CD14-positive monocyte (primary cell): ENCODE results near the gene CD22. TPM values are rescaled to one million over a fixed set of nuclear protein-coding genes. Genes with fewer than 3 reads are reported as not detected.

Experiments
- DNase-seq, 3 donors: peaks; one replicate each; pipeline ENCODE4 v3.0.0-alpha.2; 2011 to 2022
- H2AFZ ChIP-seq: 2 replicates; pipeline ENCODE4 v1.6.0; 2012; ENCODE audit warnings: mild to moderate bottlenecking, low read depth, low read length, inconsistent platforms; ENCODE audit not compliant: insufficient read depth, poor library complexity, severe bottlenecking
- H3K27ac ChIP-seq, 2 donors: 1 replicate in 1 of 2; 2 replicates in 1 of 2; pipeline ENCODE4 v1.5.1; 2012 to 2013; ENCODE audit warnings: low read length in 2 of 2, control low read depth in 1 of 2, inconsistent platforms in 1 of 2, low read depth in 1 of 2, mild to moderate bottlenecking in 1 of 2
- H3K27me3 ChIP-seq, 2 donors: one replicate each; pipeline versions ENCODE4 v1.6.0 to v1.6.1; 2011 to 2013; ENCODE audit warnings: low read length in 2 of 2; ENCODE audit not compliant: control insufficient read depth in 2 of 2, insufficient read depth in 2 of 2
- H3K36me3 ChIP-seq, 2 donors: replicated peaks in 1 of 2; 1 replicate in 1 of 2; 2 replicates in 1 of 2; pipeline versions ENCODE4 v1.5.1 to v1.6.1; 2012 to 2013; ENCODE audit warnings: low read length in 2 of 2, control low read depth in 1 of 2, inconsistent platforms in 1 of 2, mild to moderate bottlenecking in 1 of 2; ENCODE audit not compliant: insufficient read depth in 2 of 2, control insufficient read depth in 1 of 2
- H3K4me1 ChIP-seq, 2 donors: 1 replicate in 1 of 2; 2 replicates in 1 of 2; pipeline versions ENCODE4 v1.5.1 to v1.6.1; 2012 to 2013; ENCODE audit warnings: low read length in 2 of 2, control low read depth in 1 of 2, inconsistent platforms in 1 of 2, mild to moderate bottlenecking in 1 of 2, moderate library complexity in 1 of 2; ENCODE audit not compliant: insufficient read depth in 2 of 2, control insufficient read depth in 1 of 2
- H3K4me2 ChIP-seq: replicated peaks from 2 replicates; pipeline ENCODE3; 2012; ENCODE audit warnings: low read length, moderate library complexity, mild to moderate bottlenecking; ENCODE audit not compliant: poor library complexity, severe bottlenecking; ENCODE audit errors: extremely low read depth
- H3K4me3 ChIP-seq, 3 experiments: fragments of 200-600 bp in 1 of 3; sonication (generic) in 1 of 3; replicated peaks in 1 of 3; 1 replicate in 2 of 3; 2 replicates in 1 of 3; pipeline ENCODE4 v1.5.1; 2011 to 2013; ENCODE audit warnings: low read length in 3 of 3, mild to moderate bottlenecking in 3 of 3, control low read depth in 2 of 3, low read depth in 2 of 3, inconsistent platforms in 1 of 3, moderate library complexity in 1 of 3
- H3K79me2 ChIP-seq: 2 replicates; pipeline ENCODE4 v1.6.0; 2012; ENCODE audit warnings: mild to moderate bottlenecking, control low read depth, inconsistent platforms, low read length, moderate library complexity; ENCODE audit not compliant: insufficient read depth
- H3K9ac ChIP-seq: 2 replicates; pipeline ENCODE4 v1.6.0; 2017; ENCODE audit warnings: low read length, mild to moderate bottlenecking; ENCODE audit not compliant: insufficient read depth, poor library complexity, severe bottlenecking
- H3K9me3 ChIP-seq, 2 donors: replicated peaks in 1 of 2; 1 replicate in 1 of 2; 2 replicates in 1 of 2; pipeline versions ENCODE4 v1.5.1 to v1.6.1; 2012 to 2013; ENCODE audit warnings: low read length in 2 of 2, control low read depth in 1 of 2; ENCODE audit not compliant: control insufficient read depth in 1 of 2, insufficient read depth in 1 of 2
- H4K20me1 ChIP-seq: 2 replicates; pipeline ENCODE4 v1.6.0; 2012; ENCODE audit warnings: mild to moderate bottlenecking, low read length, control low read depth, moderate library complexity; ENCODE audit not compliant: insufficient read depth
- H3K27ac Mint-ChIP-seq, 7 donors: one replicate each; pipeline ENCODE4 v1.8.0; 2020; ENCODE audit warnings: mild to moderate bottlenecking in 7 of 7, mixed read lengths in 7 of 7, moderate library complexity in 6 of 7, inconsistent platforms in 2 of 7
- H3K27me3 Mint-ChIP-seq, 3 donors: one replicate each; pipeline ENCODE4 v1.8.0; 2021 to 2022; ENCODE audit warnings: low read depth in 3 of 3, mild to moderate bottlenecking in 3 of 3, mixed read lengths in 3 of 3, moderate library complexity in 3 of 3, inconsistent platforms in 1 of 3
- H3K36me3 Mint-ChIP-seq, 2 donors: one replicate each; pipeline ENCODE4 v1.8.0; 2020; ENCODE audit warnings: mixed read lengths in 2 of 2, inconsistent platforms in 1 of 2, mild to moderate bottlenecking in 1 of 2
- H3K4me1 Mint-ChIP-seq: one replicate; pipeline ENCODE4 v1.8.0; 2020; ENCODE audit warnings: mild to moderate bottlenecking, mixed read lengths
- H3K4me3 Mint-ChIP-seq, 2 donors: one replicate each; pipeline ENCODE4 v1.8.0; 2020; ENCODE audit warnings: mild to moderate bottlenecking in 2 of 2, mixed read lengths in 2 of 2, moderate library complexity in 1 of 2
- H3K9me3 Mint-ChIP-seq, 7 donors: one replicate each; pipeline ENCODE4 v1.8.0; 2020 to 2022; ENCODE audit warnings: mixed read lengths in 7 of 7, mild to moderate bottlenecking in 6 of 7, moderate library complexity in 6 of 7, inconsistent platforms in 2 of 7
- CTCF ChIP-seq: fragments of 200-600 bp; IDR thresholded peaks from one replicate; pipeline ENCODE4 v1.8.0; 2022; ENCODE audit warnings: antibody characterized with exemption, mild to moderate bottlenecking
- whole genome bisulfite sequencing: methylation state at CpG from one replicate; pipeline ENCODE4 v1.1.5; 2013; ENCODE audit warnings: missing lambda C conversion rate; ENCODE audit not compliant: insufficient coverage; 5-methylcytosine and 5-hydroxymethylcytosine counted together
- intact Hi-C, 2 donors: fragments of 100-400 bp; cut with micrococcal nuclease; formaldehyde crosslinking; loops; one replicate each; pipeline versions ENCODE4 v1.15.0 to v1.15.1; 2023
- polyA plus RNA-seq, 3 donors: library from polyadenylated mRNA; depleted of rRNA in 1 of 3; unstranded in 2 of 3; stranded (reverse) in 1 of 3; fragments of 300-500 nt in 2 of 3; fragments of >200 nt in 1 of 3; fragmentation: Illumina TruSeq in 2 of 3; gene quantifications; 1 replicate in 2 of 3; 2 replicates in 1 of 3; pipeline ENCODE4 v1.2.3, GENCODE V29; 2012 to 2021

The CD22 gene
- polyA plus RNA-seq, 3 donors, result 0.24 to 4.8 (median 0.88) TPM

- H3K36me3 Mint-ChIP-seq, result peaks cover 0 to 6% of the 10 kb centered on the region in 2 donors
- H3K27me3 ChIP-seq, result no peaks in the 10 kb centered on the region
- H3K4me3 Mint-ChIP-seq, result peak overlapping the region in 1 of 2 donors; percentile 26
- WGBS, result 92% methylated on average over 20 of the region's 20 CpGs
- TF ChIP-seq CTCF, result peak; percentile 41
- peak overlapping the region in 6 of 7 donors; percentile 73 to 88 (median 79) for H3K27ac Mint-ChIP-seq
- no peaks in the 10 kb centered on the region for H4K20me1 ChIP-seq
- peaks cover 0 to 2% (median 0%) of the 10 kb centered on the region in 7 donors for H3K9me3 Mint-ChIP-seq
- no peaks in the 10 kb centered on the region for H3K36me3 ChIP-seq
- intact Hi-C loops, result loop anchor here (1.0 to 10.0 kb wide), 3 partner anchors 13 to 48 kb away; partner anchors contain the start of gene FFAR3 (in 1 of the 2)
- no peak overlapping the region for H2AFZ ChIP-seq
- H3K4me1 Mint-ChIP-seq, result peaks cover 33% of the 10 kb centered on the region
- peaks cover 1 to 4% (median 3%) of the 10 kb centered on the region in 3 donors for H3K27me3 Mint-ChIP-seq
- DNase-seq, result no peak
- H3K4me3 ChIP-seq, result no peak overlapping the region
- H3K4me2 ChIP-seq, result no peak overlapping the region
- peaks cover 18 to 21% of the 10 kb centered on the region in 2 donors for H3K4me1 ChIP-seq
- H3K9me3 ChIP-seq, result no peaks in the 10 kb centered on the region
- no peaks in the 10 kb centered on the region for H3K79me2 ChIP-seq
- H3K27ac ChIP-seq, result peak overlapping the region in 1 of 2 donors; percentile 48
- H3K9ac ChIP-seq, result no peak overlapping the region
These were observed 22.3 kb upstream of the CD22 start for GRCh38 chr19:35306473-35307246.

- H2AFZ ChIP-seq, result no peak overlapping the region
- Mint-ChIP-seq H3K9me3 (peaks cover 0 to 2% (median 0%) of the 10 kb centered on the region in 7 donors), H3K27me3 (peaks cover 1 to 4% (median 3%) of the 10 kb centered on the region in 3 donors), H3K4me3 (no peak overlapping the region), H3K4me1 (peaks cover 34% of the 10 kb centered on the region), H3K36me3 (peaks cover 0 to 6% of the 10 kb centered on the region in 2 donors), H3K27ac (peak overlapping the region in 3 of 7 donors; percentile 46 to 80 (median 57))
- no peak overlapping the region for H3K27ac ChIP-seq
- TF ChIP-seq CTCF, result no peak
- H3K27me3 ChIP-seq, result no peaks in the 10 kb centered on the region
- H3K9ac ChIP-seq, result no peak overlapping the region
- H3K4me1 ChIP-seq, result peaks cover 18 to 21% of the 10 kb centered on the region in 2 donors
- no peaks in the 10 kb centered on the region for H3K79me2 ChIP-seq
- WGBS, result 80% methylated on average over 10 of the region's 10 CpGs
- intact Hi-C loops, result loop anchor here (5.0 to 10.0 kb wide), 2 partner anchors 36 to 47 kb away; partner anchors contain the start of gene FFAR3 (in 1 of the 2)
- no peak overlapping the region for H3K4me3 ChIP-seq
- no peak for DNase-seq
- no peaks in the 10 kb centered on the region for H3K9me3 ChIP-seq
- H3K4me2 ChIP-seq, result no peak overlapping the region
- H3K36me3 ChIP-seq, result no peaks in the 10 kb centered on the region
- H4K20me1 ChIP-seq, result no peaks in the 10 kb centered on the region
These were observed 21.1 kb upstream of the CD22 start for GRCh38 chr19:35307931-35308330.
